ENCODE results near the gene SPAG17.

DNA sequence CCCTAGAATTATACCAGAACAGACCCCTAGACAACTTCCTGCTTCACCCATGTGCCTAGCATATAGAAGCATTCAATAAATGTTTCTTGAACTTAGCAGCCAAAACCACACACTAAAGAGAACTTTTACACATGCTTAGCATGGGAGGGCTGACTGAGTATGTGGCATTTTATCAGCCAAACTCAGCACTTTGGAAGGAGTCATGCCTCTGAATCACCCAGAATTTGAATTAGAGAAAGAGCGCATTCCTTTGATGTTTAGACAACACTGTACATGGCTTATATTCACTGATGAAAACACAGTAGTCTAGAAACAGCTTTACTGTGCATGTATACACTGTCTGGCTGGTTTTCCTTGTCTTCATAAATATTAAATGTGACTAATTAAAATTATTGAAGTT is 26.1 kb downstream of the SPAG17 start:
- TF ChIP-seq CTCF (conservative IDR thresholded peaks at IDR 0.05; ENCODE audit: low read depth, low read length) (no peak), RAD21 (IDR thresholded peaks at IDR 0.05; ENCODE audit: low read length) (no peak), CHD1 (IDR thresholded peaks at IDR 0.05; ENCODE audit: low read depth, low read length) (no peak), RFX5 (IDR thresholded peaks at IDR 0.05; ENCODE audit: low read depth, low read length) (no peak), MXI1 (IDR thresholded peaks at IDR 0.05; ENCODE audit: borderline replicate concordance, low read depth, low read length) (no peak), SMC3 (IDR thresholded peaks at IDR 0.05; ENCODE audit: low read depth, low read length) (no peak), POLR2A (IDR thresholded peaks at IDR 0.05; ENCODE audit: low read depth, low read length) (no peak), MAFK (IDR thresholded peaks at IDR 0.05; ENCODE audit: low read depth, low read length) (peak; percentile 60), CEBPB (IDR thresholded peaks at IDR 0.05; ENCODE audit: low read depth, low read length) (no peak), BHLHE40 (IDR thresholded peaks at IDR 0.05; ENCODE audit: low read depth, low read length) (0 out of 2 replicates have a peak, but pooled peaks have one; percentile 16), NFE2L2 (IDR thresholded peaks at IDR 0.05; ENCODE audit: low read depth, low read length) (no peak), RCOR1 (IDR thresholded peaks at IDR 0.05; ENCODE audit: insufficient replicate concordance, low read length) (no peak)
- TF ChIP-seq, protein P1, sequence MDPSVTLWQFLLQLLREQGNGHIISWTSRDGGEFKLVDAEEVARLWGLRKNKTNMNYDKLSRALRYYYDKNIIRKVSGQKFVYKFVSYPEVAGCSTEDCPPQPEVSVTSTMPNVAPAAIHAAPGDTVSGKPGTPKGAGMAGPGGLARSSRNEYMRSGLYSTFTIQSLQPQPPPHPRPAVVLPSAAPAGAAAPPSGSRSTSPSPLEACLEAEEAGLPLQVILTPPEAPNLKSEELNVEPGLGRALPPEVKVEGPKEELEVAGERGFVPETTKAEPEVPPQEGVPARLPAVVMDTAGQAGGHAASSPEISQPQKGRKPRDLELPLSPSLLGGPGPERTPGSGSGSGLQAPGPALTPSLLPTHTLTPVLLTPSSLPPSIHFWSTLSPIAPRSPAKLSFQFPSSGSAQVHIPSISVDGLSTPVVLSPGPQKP (IDR thresholded peaks at IDR 0.05; ENCODE audit: borderline replicate concordance, low read depth, low read length): no peak
- TF ChIP-seq, protein P2, sequence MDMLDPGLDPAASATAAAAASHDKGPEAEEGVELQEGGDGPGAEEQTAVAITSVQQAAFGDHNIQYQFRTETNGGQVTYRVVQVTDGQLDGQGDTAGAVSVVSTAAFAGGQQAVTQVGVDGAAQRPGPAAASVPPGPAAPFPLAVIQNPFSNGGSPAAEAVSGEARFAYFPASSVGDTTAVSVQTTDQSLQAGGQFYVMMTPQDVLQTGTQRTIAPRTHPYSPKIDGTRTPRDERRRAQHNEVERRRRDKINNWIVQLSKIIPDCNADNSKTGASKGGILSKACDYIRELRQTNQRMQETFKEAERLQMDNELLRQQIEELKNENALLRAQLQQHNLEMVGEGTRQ (IDR thresholded peaks at IDR 0.05; ENCODE audit: low read depth, low read length): no peak

Data from IMR-90 (cell line).